ENCODE results near the gene CSNK1E. TPM values are rescaled to one million over a fixed set of nuclear protein-coding genes. Genes with fewer than 3 reads are reported as not detected.

CSNK1E gene
- total and polyA plus RNA-seq, 9 of the 15 experiments (the other 6 are each of a cell fraction or from before 2014, with no cell fraction given) = 2.7 to 70.0 (median 41.3) TPM

DNA sequence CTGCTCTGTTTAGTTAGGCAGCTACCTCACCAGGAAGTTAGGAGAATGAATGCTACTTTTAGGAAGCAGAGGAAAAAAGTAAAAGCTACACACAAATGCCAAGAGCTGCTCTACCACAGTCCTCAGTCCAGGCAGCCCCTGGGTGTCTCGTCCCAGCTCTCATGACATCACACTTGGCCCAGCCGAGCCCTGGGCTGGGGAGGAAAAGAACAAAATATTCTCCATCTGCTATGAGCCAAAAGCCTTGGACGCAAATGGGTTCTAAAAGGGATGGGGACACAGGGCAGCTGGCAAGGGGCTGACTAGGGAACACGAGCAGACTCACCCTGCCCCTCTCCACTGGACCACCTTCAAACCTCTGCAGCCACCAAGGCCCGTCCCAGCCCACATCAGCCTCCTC, 70.5 kb downstream of the CSNK1E start:
- H4K20me1 ChIP-seq (replicated peaks; ENCODE audit: control insufficient read depth, insufficient read depth, low read length) = 0 out of 2 replicates have a peak, but pooled peaks cover 7% of the 10 kb centered on the region
- no peak overlapping the region for H3K4me2 ChIP-seq (ENCODE audit: insufficient read depth, low read length)
- H3K4me1 ChIP-seq (replicated peaks in 1 of 2; ENCODE audit: control insufficient read depth in 2 of 2, insufficient read depth in 2 of 2, low read length in 2 of 2) = peaks cover 0 to 4% of the 10 kb centered on the region in 2 experiments; a peak in 2 of 5 replicates
- ChIA-PET CTCF (ENCODE audit: low intra/inter-chr PET ratio) (no interaction called here), POLR2A (interaction anchor here (0.8 kb wide), 1 partner anchor 10 kb away, joined by 4 read pairs; no protein-coding TSS in a partner anchor)
- no peaks in the 10 kb centered on the region; the same call in 2 of the 3 replicates for H3K79me2 ChIP-seq (ENCODE audit: control insufficient read depth, insufficient read depth, low read length)
- in situ Hi-C loops (cut with MboI) = no loop called here
- intact Hi-C loops (cut with micrococcal nuclease) = no loop called here
- H3K9me3 ChIP-seq (replicated peaks; ENCODE audit: control insufficient read depth, insufficient read depth, low read depth, low read length) = no peaks in the 10 kb centered on the region
- no peak overlapping the region for H3K4me3 ChIP-seq
- no TSS peak for BruUV-seq (replicated peaks)
- no peaks in the 10 kb centered on the region for H3K27me3 ChIP-seq (ENCODE audit: control insufficient read depth in 2 of 2, insufficient read depth in 2 of 2, low read length in 2 of 2)
- WGBS (ENCODE audit: insufficient coverage, low coverage, missing lambda C conversion rate) = 54% methylated on average over 4 of the region's 5 CpGs
- H2AFZ ChIP-seq (ENCODE audit: low read depth, low read length) = no peak overlapping the region
- FAIRE-seq = no peak
- no peak for ATAC-seq
- H3K9ac ChIP-seq (ENCODE audit: insufficient read depth in 1 of 2, low read depth in 2 of 2, low read length in 2 of 2) = no peak overlapping the region
- no peaks in the 10 kb centered on the region for H3K9me1 ChIP-seq (ENCODE audit: control insufficient read depth, insufficient read depth, low read length)
- H3K27ac ChIP-seq (ENCODE audit: extremely low read depth, low read depth, low read length) = no peak overlapping the region
- peaks cover 21% of the 10 kb centered on the region; the same call in 1 of the 3 replicates for H3K36me3 ChIP-seq (ENCODE audit: control insufficient read depth, insufficient read depth, low read length)
- DNase-seq (ENCODE audit: extremely low read depth in 1 of 4, low spot score in 3 of 4) = no peak
- TF ChIP-seq PHB2 (IDR thresholded peaks at IDR 0.05; ENCODE audit: low read depth) = no peak
- no peak for TF ChIP-seq USF2 (CRISPR knock-in tag; IDR thresholded peaks at IDR 0.05)
- TF ChIP-seq ZNF57 (CRISPR knock-in tag; IDR thresholded peaks at IDR 0.05) = no peak
- no peak for TF ChIP-seq HDAC6 (IDR thresholded peaks at IDR 0.05; ENCODE audit: low read depth, low read length)
- no peak for TF ChIP-seq REST (IDR thresholded peaks at IDR 0.05; ENCODE audit: borderline replicate concordance)
- no peak for TF ChIP-seq REST (CRISPR knock-in tag; IDR thresholded peaks at IDR 0.05; ENCODE audit: low read depth)
- TF ChIP-seq, protein P1, sequence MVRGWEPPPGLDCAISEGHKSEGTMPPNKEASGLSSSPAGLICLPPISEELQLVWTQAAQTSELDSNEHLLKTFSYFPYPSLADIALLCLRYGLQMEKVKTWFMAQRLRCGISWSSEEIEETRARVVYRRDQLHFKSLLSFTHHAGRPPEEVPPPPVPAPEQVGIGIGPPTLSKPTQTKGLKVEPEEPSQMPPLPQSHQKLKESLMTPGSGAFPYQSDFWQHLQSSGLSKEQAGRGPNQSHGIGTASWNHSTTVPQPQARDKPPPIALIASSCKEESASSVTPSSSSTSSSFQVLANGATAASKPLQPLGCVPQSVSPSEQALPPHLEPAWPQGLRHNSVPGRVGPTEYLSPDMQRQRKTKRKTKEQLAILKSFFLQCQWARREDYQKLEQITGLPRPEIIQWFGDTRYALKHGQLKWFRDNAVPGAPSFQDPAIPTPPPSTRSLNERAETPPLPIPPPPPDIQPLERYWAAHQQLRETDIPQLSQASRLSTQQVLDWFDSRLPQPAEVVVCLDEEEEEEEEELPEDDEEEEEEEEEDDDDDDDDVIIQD (CRISPR knock-in tag; IDR thresholded peaks at IDR 0.05) = no peak
- no peak for TF ChIP-seq DMBX1 (CRISPR knock-in tag; IDR thresholded peaks at IDR 0.05; ENCODE audit: borderline replicate concordance)
- TF ChIP-seq HNRNPK (IDR thresholded peaks at IDR 0.05; ENCODE audit: low read depth, low read length, poor library complexity, severe bottlenecking) = no peak
- TF ChIP-seq CHD4 (IDR thresholded peaks at IDR 0.05; ENCODE audit: insufficient read depth, insufficient replicate concordance, low read depth, low read length, poor library complexity, severe bottlenecking) = no peak
- TF ChIP-seq ZNF75A (CRISPR knock-in tag; IDR thresholded peaks at IDR 0.05) = no peak
- no peak for TF ChIP-seq RBFOX2 (IDR thresholded peaks at IDR 0.05; ENCODE audit: low read depth, low read length)
- TF ChIP-seq CAMTA2 (CRISPR knock-in tag; conservative IDR thresholded peaks at IDR 0.05) = no peak
